OCI-LY3 (cell line): Measurements from ENCODE around the gene GTF2IRD2.
"Not testable (repeated sequence)": the region's sequence is repeated elsewhere in the genome, so short reads cannot be mapped to it uniquely, and the experiment has no call there.

Source experiments
- H2AFZ ChIP-seq: fragments of 200-600, 300-600 bp; shearing (Covaris generic); 2 replicates; pipeline ENCODE4 v1.6.0; 2014; ENCODE audit warnings: antibody characterized with exemption, low read depth, low read length
- H3K27ac ChIP-seq: fragments of 200-600, 300-600 bp; sonication (generic); 2 replicates; pipeline ENCODE4 v1.5.1; 2014; ENCODE audit warnings: mild to moderate bottlenecking, low read length, moderate library complexity, mixed read lengths
- H3K27me3 ChIP-seq: fragments of 200-600, 300-600 bp; sonication (generic); 2 replicates; pipeline ENCODE4 v1.6.1; 2014; ENCODE audit warnings: low read depth, low read length, mixed read lengths
- H3K36me3 ChIP-seq: fragments of 200-600, 300-600 bp; sonication (generic); replicated peaks from 2 replicates; pipeline ENCODE3; 2014; ENCODE audit warnings: low read depth, low read length, mixed read lengths
- H3K4me1 ChIP-seq: fragments of 300-600, 200-600 bp; sonication (generic); 2 replicates; pipeline ENCODE4 v1.6.1; 2014; ENCODE audit warnings: low read length, mixed read lengths
- H3K4me2 ChIP-seq: fragments of 200-600, 300-600 bp; sonication (generic); 2 replicates; pipeline ENCODE4 v1.6.1; 2014; ENCODE audit warnings: low read length, mixed read lengths
- H3K4me3 ChIP-seq: fragments of 300-600, 200-600 bp; sonication (generic); 2 replicates; pipeline ENCODE4 v1.5.1; 2014; ENCODE audit warnings: antibody characterized with exemption, mild to moderate bottlenecking, low read length, moderate library complexity
- H3K79me2 ChIP-seq: fragments of 300-600, 200-600 bp; shearing (Covaris generic); 2 replicates; pipeline ENCODE4 v1.6.1; 2014; ENCODE audit warnings: mild to moderate bottlenecking, low read length, mixed read lengths
- H3K9ac ChIP-seq: fragments of 300-600, 200-600 bp; shearing (Covaris generic); 2 replicates; pipeline ENCODE4 v1.6.0; 2014; ENCODE audit warnings: mild to moderate bottlenecking, low read length, moderate library complexity
- H3K9me3 ChIP-seq: fragments of 200-600, 300-600 bp; shearing (Covaris generic); 2 replicates; pipeline ENCODE4 v1.6.1; 2014; ENCODE audit warnings: low read length, mixed read lengths; ENCODE audit not compliant: insufficient read depth
- H4K20me1 ChIP-seq: fragments of 200-600, 300-600 bp; sonication (generic); 2 replicates; pipeline ENCODE4 v1.6.1; 2016; ENCODE audit warnings: low read length, mixed read lengths; ENCODE audit not compliant: insufficient read depth

The GTF2IRD2 gene

DNA sequence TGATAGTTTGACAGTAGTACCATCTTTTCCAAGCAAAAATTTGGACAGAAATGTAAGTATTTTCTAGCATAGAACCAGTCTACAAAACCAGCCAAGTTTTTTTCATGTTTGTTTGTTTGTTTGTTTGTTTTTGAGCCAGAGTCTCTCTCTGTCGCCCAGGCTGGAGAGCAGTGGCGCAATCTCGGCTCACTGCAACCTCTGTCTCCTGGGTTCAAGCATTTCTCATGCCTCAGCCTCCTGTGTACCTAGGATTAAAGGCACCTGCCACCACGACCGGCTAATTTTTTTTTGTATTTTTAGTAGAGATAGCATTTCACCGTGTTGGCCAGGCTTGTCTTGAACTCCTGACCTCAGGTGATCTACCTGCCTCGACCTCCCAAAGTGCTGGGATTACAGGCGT, 14.4 kb upstream of the GTF2IRD2 start:
- H3K27me3 ChIP-seq, H3K9ac ChIP-seq, H3K4me3 ChIP-seq, H3K4me1 ChIP-seq, H3K79me2 ChIP-seq, H2AFZ ChIP-seq, H3K27ac ChIP-seq, H3K9me3 ChIP-seq, H3K4me2 ChIP-seq, H3K36me3 ChIP-seq, H4K20me1 ChIP-seq: not testable (repeated sequence)

- H3K4me2 ChIP-seq, H3K9ac ChIP-seq, H4K20me1 ChIP-seq, H3K79me2 ChIP-seq, H3K4me1 ChIP-seq, H3K9me3 ChIP-seq, H3K27me3 ChIP-seq, H3K36me3 ChIP-seq, H3K27ac ChIP-seq, H3K4me3 ChIP-seq, H2AFZ ChIP-seq: not testable (repeated sequence)
Observed at GRCh38 chr7:74849853-74850252, 1.6 kb downstream of the GTF2IRD2 start.

- not testable (repeated sequence) for H3K9ac ChIP-seq, H3K4me1 ChIP-seq, H3K4me2 ChIP-seq, H3K36me3 ChIP-seq, H4K20me1 ChIP-seq, H2AFZ ChIP-seq, H3K27me3 ChIP-seq, H3K27ac ChIP-seq, H3K79me2 ChIP-seq, H3K9me3 ChIP-seq, H3K4me3 ChIP-seq
Observed at GRCh38 chr7:74830411-74830810, 21.0 kb downstream of the GTF2IRD2 start.

GRCh38 chr7:74829959-74830358, 21.4 kb downstream of the GTF2IRD2 start:
- not testable (repeated sequence) for H2AFZ ChIP-seq, H3K4me1 ChIP-seq, H3K4me3 ChIP-seq, H3K4me2 ChIP-seq, H3K9me3 ChIP-seq, H3K36me3 ChIP-seq, H3K79me2 ChIP-seq, H3K27ac ChIP-seq, H4K20me1 ChIP-seq, H3K27me3 ChIP-seq, H3K9ac ChIP-seq

DNA sequence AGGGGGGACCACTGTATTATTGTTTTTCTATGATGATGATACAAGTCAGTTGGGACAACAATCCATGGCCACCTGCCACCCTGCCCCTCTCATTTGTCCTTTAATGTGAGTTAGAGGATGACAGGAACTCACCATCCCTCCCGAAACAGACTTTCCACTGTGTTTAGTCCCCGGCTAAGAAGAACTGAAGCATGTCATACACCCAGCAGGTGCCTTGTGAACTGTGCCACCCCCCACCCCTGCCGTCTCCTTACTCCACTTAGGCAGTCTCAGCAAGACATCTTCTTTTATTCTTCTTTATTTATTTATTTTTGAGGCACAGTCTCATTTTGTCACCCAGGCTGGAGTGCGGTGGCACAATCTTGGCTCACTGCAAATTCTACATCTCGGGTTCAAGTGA, 30.1 kb downstream of the GTF2IRD2 start:
- H3K27me3 ChIP-seq, H3K27ac ChIP-seq, H3K9me3 ChIP-seq, H3K36me3 ChIP-seq, H2AFZ ChIP-seq, H3K79me2 ChIP-seq, H3K4me2 ChIP-seq, H4K20me1 ChIP-seq, H3K9ac ChIP-seq, H3K4me3 ChIP-seq, H3K4me1 ChIP-seq: not testable (repeated sequence)

DNA sequence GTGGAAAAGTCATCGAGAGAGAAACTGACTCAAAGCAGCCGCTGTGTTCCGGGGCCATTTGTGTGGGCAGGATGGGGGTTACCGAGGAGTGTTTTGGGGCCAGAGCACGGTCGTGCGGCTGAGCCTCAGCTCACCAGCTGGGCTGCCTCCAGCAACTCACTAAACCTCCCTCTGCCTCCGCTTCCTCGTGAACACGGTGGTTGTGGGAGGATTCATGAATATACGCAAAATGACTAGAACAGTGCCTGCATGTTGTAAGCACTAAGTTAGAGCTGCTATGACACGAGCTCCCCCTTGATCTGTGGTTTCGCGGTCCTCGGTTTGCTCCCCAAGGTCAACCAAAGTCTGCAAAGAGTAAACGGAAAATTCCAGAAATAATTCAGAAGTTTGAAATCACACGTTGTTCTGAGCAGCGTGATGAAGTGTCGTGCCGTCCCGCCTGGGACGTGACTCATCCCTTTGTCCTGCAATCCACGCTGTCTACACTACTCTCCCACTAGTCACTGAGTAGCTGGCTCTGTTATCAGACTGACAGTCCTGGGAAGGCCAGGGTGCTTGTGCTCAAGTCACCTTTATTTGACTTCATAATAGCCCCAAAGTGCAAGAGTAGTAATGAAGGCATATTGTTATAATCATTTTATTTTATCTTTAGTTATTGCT, 31.1 kb downstream of the GTF2IRD2 start:
- H3K4me3 ChIP-seq, H3K9ac ChIP-seq, H3K27ac ChIP-seq, H3K9me3 ChIP-seq, H4K20me1 ChIP-seq, H3K27me3 ChIP-seq, H3K4me1 ChIP-seq, H3K4me2 ChIP-seq, H2AFZ ChIP-seq, H3K79me2 ChIP-seq, H3K36me3 ChIP-seq: not testable (repeated sequence)

DNA sequence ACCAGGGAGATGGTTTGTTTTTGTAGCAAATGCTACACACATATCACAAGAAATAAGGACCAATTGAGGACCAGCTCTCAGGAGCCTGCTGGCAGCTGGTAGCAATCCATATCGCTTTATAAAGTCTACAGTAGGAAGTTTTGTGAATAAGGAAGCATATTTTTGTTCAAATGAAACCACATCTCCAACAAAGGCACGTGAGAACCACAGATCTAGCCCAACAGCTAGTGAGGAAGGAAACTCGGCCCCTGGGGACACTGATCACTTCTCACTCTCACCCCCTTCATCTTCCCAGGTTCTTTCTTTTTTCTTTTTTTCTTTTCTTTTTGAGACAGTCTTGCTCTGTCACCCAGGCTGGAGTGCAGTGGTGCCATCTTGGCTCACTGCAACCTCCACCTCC, 35.5 kb downstream of the GTF2IRD2 start:
- H3K4me1 ChIP-seq, H3K4me3 ChIP-seq, H3K27ac ChIP-seq, H2AFZ ChIP-seq, H3K27me3 ChIP-seq, H3K79me2 ChIP-seq, H4K20me1 ChIP-seq, H3K4me2 ChIP-seq, H3K9ac ChIP-seq, H3K9me3 ChIP-seq, H3K36me3 ChIP-seq: not testable (repeated sequence)

DNA sequence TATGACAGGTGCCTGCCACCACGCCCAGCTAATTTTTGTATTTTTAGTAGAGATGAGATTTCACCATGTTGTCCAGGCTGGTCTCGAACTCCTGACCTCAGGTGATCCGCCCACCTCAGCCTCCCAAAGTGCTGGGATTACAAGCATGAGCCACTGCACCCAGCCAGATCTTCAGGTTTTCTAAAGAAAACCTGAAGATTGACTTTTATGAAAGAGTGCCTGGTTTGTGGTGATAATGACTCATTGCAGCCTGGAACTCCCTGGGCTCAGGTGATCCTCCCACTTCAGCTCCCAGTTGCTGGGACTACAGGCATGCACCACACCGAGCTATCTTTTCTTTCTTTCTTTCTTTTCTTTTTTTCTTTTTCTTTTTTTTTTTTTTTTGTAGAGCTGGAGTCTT, 52.8 kb downstream of the GTF2IRD2 start:
- H2AFZ ChIP-seq, H3K4me3 ChIP-seq, H3K79me2 ChIP-seq, H3K27me3 ChIP-seq, H3K36me3 ChIP-seq, H3K4me2 ChIP-seq, H3K4me1 ChIP-seq, H3K9ac ChIP-seq, H3K9me3 ChIP-seq, H4K20me1 ChIP-seq, H3K27ac ChIP-seq: not testable (repeated sequence)

GRCh38 chr7:74797848-74798622, 53.4 kb downstream of the GTF2IRD2 start:
- H4K20me1 ChIP-seq, H3K79me2 ChIP-seq, H3K27ac ChIP-seq, H3K36me3 ChIP-seq, H2AFZ ChIP-seq, H3K4me3 ChIP-seq, H3K9ac ChIP-seq, H3K4me1 ChIP-seq, H3K27me3 ChIP-seq, H3K9me3 ChIP-seq, H3K4me2 ChIP-seq: not testable (repeated sequence)
